DOHH2 (cell line): ENCODE data around the gene CNTN5.

Experiments used
- CTCF ChIP-seq: fragments of 200-600 bp; sonication (generic); IDR thresholded peaks from one replicate; pipeline ENCODE4 v1.5.1; 2014; ENCODE audit warnings: antibody characterized with exemption, mild to moderate bottlenecking, low read depth, low read length; ENCODE audit not compliant: poor library complexity, severe bottlenecking
- EZH2phosphoT487 ChIP-seq: fragments of 200-600 bp; sonication (generic); IDR thresholded peaks from 2 replicates; pipeline ENCODE4 v1.6.1; 2017; ENCODE audit warnings: borderline replicate concordance, mild to moderate bottlenecking, antibody characterized with exemption, low read length, moderate library complexity, mixed read lengths

GRCh38 chr11:100182927-100183326, 1162.2 kb downstream of the CNTN5 start:
- no peak for TF ChIP-seq CTCF
- TF ChIP-seq EZH2phosphoT487, result no peak
